ENCODE results near the gene MTRF1L.
A peak's percentile ranks its signal among the peaks of the same experiment; 100 is the strongest.

Gene MTRF1L

GRCh38 chr6:152982904-152983636, 19.4 kb downstream of the MTRF1L start, which contains the start of gene FBXO5:
Gene FBXO5 (minus strand): TSS chr6:152983041. CDS start chr6:152982959, 82 bp downstream.
- Histone ChIP-seq H4K20me1 (ENCODE audit: insufficient read depth, low read length) (peaks cover 52% of the 10 kb centered on the region), H3K36me3 (replicated peaks; ENCODE audit: low read depth, low read length) (peaks cover 28% of the 10 kb centered on the region), H3K4me3 (ENCODE audit: low read length) (peak within 1 kb of the TSS; percentile 99), H3K4me1 (ENCODE audit: low read length) (peaks cover 18% of the 10 kb centered on the region), H2AFZ (ENCODE audit: low read depth, low read length) (no peak within 1 kb of the TSS; the same call in 1 of the 2 replicates), H3K27ac (ENCODE audit: low read length) (peak within 1 kb of the TSS; percentile 93), H3K4me2 (ENCODE audit: low read length) (peak within 1 kb of the TSS; percentile 87), H3K79me2 (ENCODE audit: low read length) (peaks cover 83% of the 10 kb centered on the region), H3K9ac (ENCODE audit: low read length) (peak within 1 kb of the TSS; percentile 100), H3K9me3 (ENCODE audit: insufficient read depth, low read length) (no peaks in the 10 kb centered on the region), H3K27me3 (ENCODE audit: low read depth, low read length) (no peaks in the 10 kb centered on the region)
- TF ChIP-seq CTCF (IDR thresholded peaks at IDR 0.05; ENCODE audit: low read depth, low read length): no peak
- TF ChIP-seq EZH2phosphoT487 (IDR thresholded peaks at IDR 0.05; ENCODE audit: low read depth): no peak

- peak overlapping the region; percentile 80 for H3K27ac ChIP-seq (ENCODE audit: low read length)
- H3K4me1 ChIP-seq (ENCODE audit: low read length): peaks cover 18% of the 10 kb centered on the region
- peaks cover 36% of the 10 kb centered on the region for H3K36me3 ChIP-seq (replicated peaks; ENCODE audit: low read depth, low read length)
- H3K9me3 ChIP-seq (ENCODE audit: insufficient read depth, low read length): no peaks in the 10 kb centered on the region
- H2AFZ ChIP-seq (ENCODE audit: low read depth, low read length): no peak overlapping the region
- peak overlapping the region; percentile 87 for H3K4me2 ChIP-seq (ENCODE audit: low read length)
- H4K20me1 ChIP-seq (ENCODE audit: insufficient read depth, low read length): peaks cover 60% of the 10 kb centered on the region
- peaks cover 91% of the 10 kb centered on the region for H3K79me2 ChIP-seq (ENCODE audit: low read length)
- peak overlapping the region; percentile 99 for H3K4me3 ChIP-seq (ENCODE audit: low read length)
- H3K27me3 ChIP-seq (ENCODE audit: low read depth, low read length): no peaks in the 10 kb centered on the region
- peak overlapping the region; percentile 89 for H3K9ac ChIP-seq (ENCODE audit: low read length)
- TF ChIP-seq EZH2phosphoT487 (IDR thresholded peaks at IDR 0.05; ENCODE audit: low read depth) (no peak), CTCF (IDR thresholded peaks at IDR 0.05; ENCODE audit: low read depth, low read length) (no peak)
Observed at GRCh38 chr6:152981989-152982903, 20.3 kb downstream of the MTRF1L start.

- H4K20me1 ChIP-seq (ENCODE audit: insufficient read depth, low read length): peaks cover 63% of the 10 kb centered on the region
- H3K9ac ChIP-seq (ENCODE audit: low read length): peak overlapping the region; percentile 89
- H3K27ac ChIP-seq (ENCODE audit: low read length): no peak overlapping the region
- H3K36me3 ChIP-seq (replicated peaks; ENCODE audit: low read depth, low read length): peaks cover 44% of the 10 kb centered on the region
- no peak overlapping the region for H2AFZ ChIP-seq (ENCODE audit: low read depth, low read length)
- H3K27me3 ChIP-seq (ENCODE audit: low read depth, low read length): no peaks in the 10 kb centered on the region
- H3K4me2 ChIP-seq (ENCODE audit: low read length): peak overlapping the region; percentile 87
- peaks cover 21% of the 10 kb centered on the region for H3K4me1 ChIP-seq (ENCODE audit: low read length)
- no peaks in the 10 kb centered on the region for H3K9me3 ChIP-seq (ENCODE audit: insufficient read depth, low read length)
- TF ChIP-seq EZH2phosphoT487 (IDR thresholded peaks at IDR 0.05; ENCODE audit: low read depth): no peak
- no peak for TF ChIP-seq CTCF (IDR thresholded peaks at IDR 0.05; ENCODE audit: low read depth, low read length)
- H3K4me3 ChIP-seq (ENCODE audit: low read length): peak overlapping the region; percentile 99
- peaks cover 92% of the 10 kb centered on the region for H3K79me2 ChIP-seq (ENCODE audit: low read length)
Observed at GRCh38 chr6:152981219-152981618, 21.3 kb downstream of the MTRF1L start.

DNA sequence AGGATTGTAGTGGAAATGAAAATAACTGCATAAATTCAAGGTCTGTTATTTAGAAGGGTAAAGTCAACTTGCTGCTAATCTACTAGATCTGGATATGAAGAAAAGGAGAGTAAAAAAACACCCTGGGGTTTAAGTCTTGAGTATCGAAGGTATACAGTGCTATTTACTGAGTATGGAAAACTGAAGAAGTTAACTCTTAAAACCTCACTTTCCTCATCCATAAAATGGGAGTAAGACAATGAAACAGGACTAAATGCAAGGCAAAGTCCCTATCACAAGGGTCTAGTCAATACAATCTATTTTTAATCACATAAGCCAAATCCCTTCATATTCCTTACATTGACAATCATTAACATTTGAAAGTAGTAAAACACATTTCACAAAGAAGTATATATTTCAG, 21.9 kb downstream of the MTRF1L start:
- TF ChIP-seq CTCF (IDR thresholded peaks at IDR 0.05; ENCODE audit: low read depth, low read length): no peak
- no peak for TF ChIP-seq EZH2phosphoT487 (IDR thresholded peaks at IDR 0.05; ENCODE audit: low read depth)
- Histone ChIP-seq H4K20me1 (ENCODE audit: insufficient read depth, low read length) (peaks cover 62% of the 10 kb centered on the region), H3K27ac (ENCODE audit: low read length) (no peak overlapping the region), H3K36me3 (replicated peaks; ENCODE audit: low read depth, low read length) (peaks cover 46% of the 10 kb centered on the region), H3K4me1 (ENCODE audit: low read length) (peaks cover 21% of the 10 kb centered on the region), H3K4me2 (ENCODE audit: low read length) (peak overlapping the region; percentile 87), H3K79me2 (ENCODE audit: low read length) (peaks cover 92% of the 10 kb centered on the region), H3K27me3 (ENCODE audit: low read depth, low read length) (no peaks in the 10 kb centered on the region), H3K4me3 (ENCODE audit: low read length) (peak overlapping the region; percentile 99), H2AFZ (ENCODE audit: low read depth, low read length) (no peak overlapping the region), H3K9ac (ENCODE audit: low read length) (peak overlapping the region; percentile 89), H3K9me3 (ENCODE audit: insufficient read depth, low read length) (no peaks in the 10 kb centered on the region)

Measured in OCI-LY3 (cell line).